ENCODE data around the gene EIPR1. TPM values are rescaled to one million over a fixed set of nuclear protein-coding genes. Genes with fewer than 3 reads are reported as not detected.

The EIPR1 gene
- total and polyA plus RNA-seq, 10 of the 15 experiments (the other 5 are each of a cell fraction or from before 2014, with no cell fraction given): 23.6 to 61.2 (median 42.2) TPM

DNA sequence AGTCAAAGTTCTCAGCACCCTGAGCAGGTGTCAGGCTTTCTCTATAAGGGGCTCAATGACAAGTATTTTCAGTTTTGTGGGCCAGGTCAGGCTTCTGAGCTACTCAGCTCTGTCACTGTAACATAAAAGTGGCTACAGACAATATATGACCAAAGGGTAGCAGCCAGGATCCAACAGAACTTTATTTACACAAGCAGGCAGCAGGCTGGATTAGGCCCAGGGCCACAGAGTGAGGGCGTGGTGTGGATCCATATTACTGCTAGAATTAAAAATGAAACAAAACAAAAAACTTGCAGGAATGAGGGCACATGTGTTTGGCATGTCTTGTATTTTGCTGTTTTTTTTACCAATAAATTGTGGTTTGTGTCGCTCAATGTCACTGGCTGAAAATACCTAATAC is 143.7 kb downstream of the EIPR1 start:
- Histone ChIP-seq H3K4me2 (ENCODE audit: control insufficient read depth, insufficient read depth) (no peak overlapping the region), H3K79me2 (ENCODE audit: control insufficient read depth, insufficient read depth, low read length) (no peaks in the 10 kb centered on the region; the same call in 1 of the 2 replicates), H3K36me3 (ENCODE audit: control insufficient read depth in 2 of 2, insufficient read depth in 2 of 2, low read length in 1 of 2) (peaks cover 0 to 3% of the 10 kb centered on the region in 2 experiments; a peak in 2 of 4 replicates), H3K9ac (ENCODE audit: control insufficient read depth, insufficient read depth, low read length) (no peak overlapping the region), H3K9me3 (replicated peaks; ENCODE audit: control insufficient read depth, insufficient read depth, low read length) (no peaks in the 10 kb centered on the region; the same call in 2 of the 3 replicates), H2AFZ (ENCODE audit: control insufficient read depth, low read depth, low read length) (no peak overlapping the region), H3K27me3 (replicated peaks in 1 of 2; ENCODE audit: control insufficient read depth in 2 of 2, insufficient read depth in 2 of 2, low read length in 1 of 2) (no peaks in the 10 kb centered on the region), H3K4me3 (no peak overlapping the region), H3K4me1 (ENCODE audit: control insufficient read depth, insufficient read depth, low read length) (peaks cover 12% of the 10 kb centered on the region), H4K20me1 (ENCODE audit: control insufficient read depth, insufficient read depth) (no peaks in the 10 kb centered on the region), H3K27ac (ENCODE audit: control insufficient read depth, insufficient read depth) (no peak overlapping the region)
- intact Hi-C loops (cut with micrococcal nuclease; ENCODE audit: unreplicated experiment) (no loop called here), in situ Hi-C loops (cut with MboI) (no loop called here)
- ChIA-PET SMC1A (ENCODE audit: uncharacterized antibody, unreplicated experiment) (interaction anchor here (5.7 kb wide), 1 partner anchor 10 kb away, joined by 25 read pairs; no protein-coding TSS in a partner anchor), POLR2A (interaction anchor here (0.5 kb wide), 1 partner anchor 9 kb away, joined by 3 read pairs; no protein-coding TSS in a partner anchor), RAD21 (ENCODE audit: unreplicated experiment) (no interaction called here), CTCF (no interaction called here)
- DNase-seq (ENCODE audit: low read depth, low spot score) (no peak), ATAC-seq (no peak), FAIRE-seq (no peak)
- 75% methylated on average over 2 of the region's 2 CpGs for whole genome bisulfite sequencing (ENCODE audit: insufficient coverage, insufficient replicate concordance, low lambda C conversion rate, missing lambda C conversion rate)
- BruUV-seq (replicated peaks): no TSS peak
- TF ChIP-seq TAF1 (IDR thresholded peaks at IDR 0.05; ENCODE audit: borderline replicate concordance, low read depth, low read length) (no peak), PML (IDR thresholded peaks at IDR 0.05; ENCODE audit: low read length) (no peak), EP300 (IDR thresholded peaks at IDR 0.05; ENCODE audit: borderline replicate concordance in 1 of 2, control insufficient read depth in 1 of 2, low read depth in 2 of 2, low read length in 2 of 2) (no peak), MEF2A (IDR thresholded peaks at IDR 0.05; ENCODE audit: insufficient read depth, low read depth, low read length) (no peak), NFIC (IDR thresholded peaks at IDR 0.05; ENCODE audit: low read depth, low read length) (no peak), YY1 (IDR thresholded peaks at IDR 0.05; ENCODE audit: low read depth, low read length) (no peak), ESRRA (IDR thresholded peaks at IDR 0.05; ENCODE audit: low read length) (no peak), BHLHE40 (IDR thresholded peaks at IDR 0.05; ENCODE audit: borderline replicate concordance in 1 of 2, low read depth in 2 of 2, low read length in 1 of 2) (no peak), TBL1XR1 (IDR thresholded peaks at IDR 0.05; ENCODE audit: low read depth, low read length) (no peak)
- TF ChIP-seq, protein P1, sequence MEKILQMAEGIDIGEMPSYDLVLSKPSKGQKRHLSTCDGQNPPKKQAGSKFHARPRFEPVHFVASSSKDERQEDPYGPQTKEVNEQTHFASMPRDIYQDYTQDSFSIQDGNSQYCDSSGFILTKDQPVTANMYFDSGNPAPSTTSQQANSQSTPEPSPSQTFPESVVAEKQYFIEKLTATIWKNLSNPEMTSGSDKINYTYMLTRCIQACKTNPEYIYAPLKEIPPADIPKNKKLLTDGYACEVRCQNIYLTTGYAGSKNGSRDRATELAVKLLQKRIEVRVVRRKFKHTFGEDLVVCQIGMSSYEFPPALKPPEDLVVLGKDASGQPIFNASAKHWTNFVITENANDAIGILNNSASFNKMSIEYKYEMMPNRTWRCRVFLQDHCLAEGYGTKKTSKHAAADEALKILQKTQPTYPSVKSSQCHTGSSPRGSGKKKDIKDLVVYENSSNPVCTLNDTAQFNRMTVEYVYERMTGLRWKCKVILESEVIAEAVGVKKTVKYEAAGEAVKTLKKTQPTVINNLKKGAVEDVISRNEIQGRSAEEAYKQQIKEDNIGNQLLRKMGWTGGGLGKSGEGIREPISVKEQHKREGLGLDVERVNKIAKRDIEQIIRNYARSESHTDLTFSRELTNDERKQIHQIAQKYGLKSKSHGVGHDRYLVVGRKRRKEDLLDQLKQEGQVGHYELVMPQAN (conservative IDR thresholded peaks at IDR 0.05): no peak
- TF ChIP-seq, protein P2, sequence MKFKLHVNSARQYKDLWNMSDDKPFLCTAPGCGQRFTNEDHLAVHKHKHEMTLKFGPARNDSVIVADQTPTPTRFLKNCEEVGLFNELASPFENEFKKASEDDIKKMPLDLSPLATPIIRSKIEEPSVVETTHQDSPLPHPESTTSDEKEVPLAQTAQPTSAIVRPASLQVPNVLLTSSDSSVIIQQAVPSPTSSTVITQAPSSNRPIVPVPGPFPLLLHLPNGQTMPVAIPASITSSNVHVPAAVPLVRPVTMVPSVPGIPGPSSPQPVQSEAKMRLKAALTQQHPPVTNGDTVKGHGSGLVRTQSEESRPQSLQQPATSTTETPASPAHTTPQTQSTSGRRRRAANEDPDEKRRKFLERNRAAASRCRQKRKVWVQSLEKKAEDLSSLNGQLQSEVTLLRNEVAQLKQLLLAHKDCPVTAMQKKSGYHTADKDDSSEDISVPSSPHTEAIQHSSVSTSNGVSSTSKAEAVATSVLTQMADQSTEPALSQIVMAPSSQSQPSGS (IDR thresholded peaks at IDR 0.05; ENCODE audit: low read length): no peak
- TF ChIP-seq, protein P3, sequence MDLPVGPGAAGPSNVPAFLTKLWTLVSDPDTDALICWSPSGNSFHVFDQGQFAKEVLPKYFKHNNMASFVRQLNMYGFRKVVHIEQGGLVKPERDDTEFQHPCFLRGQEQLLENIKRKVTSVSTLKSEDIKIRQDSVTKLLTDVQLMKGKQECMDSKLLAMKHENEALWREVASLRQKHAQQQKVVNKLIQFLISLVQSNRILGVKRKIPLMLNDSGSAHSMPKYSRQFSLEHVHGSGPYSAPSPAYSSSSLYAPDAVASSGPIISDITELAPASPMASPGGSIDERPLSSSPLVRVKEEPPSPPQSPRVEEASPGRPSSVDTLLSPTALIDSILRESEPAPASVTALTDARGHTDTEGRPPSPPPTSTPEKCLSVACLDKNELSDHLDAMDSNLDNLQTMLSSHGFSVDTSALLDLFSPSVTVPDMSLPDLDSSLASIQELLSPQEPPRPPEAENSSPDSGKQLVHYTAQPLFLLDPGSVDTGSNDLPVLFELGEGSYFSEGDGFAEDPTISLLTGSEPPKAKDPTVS (IDR thresholded peaks at IDR 0.05; ENCODE audit: low read depth, low read length): no peak
- TF ChIP-seq, protein P4, sequence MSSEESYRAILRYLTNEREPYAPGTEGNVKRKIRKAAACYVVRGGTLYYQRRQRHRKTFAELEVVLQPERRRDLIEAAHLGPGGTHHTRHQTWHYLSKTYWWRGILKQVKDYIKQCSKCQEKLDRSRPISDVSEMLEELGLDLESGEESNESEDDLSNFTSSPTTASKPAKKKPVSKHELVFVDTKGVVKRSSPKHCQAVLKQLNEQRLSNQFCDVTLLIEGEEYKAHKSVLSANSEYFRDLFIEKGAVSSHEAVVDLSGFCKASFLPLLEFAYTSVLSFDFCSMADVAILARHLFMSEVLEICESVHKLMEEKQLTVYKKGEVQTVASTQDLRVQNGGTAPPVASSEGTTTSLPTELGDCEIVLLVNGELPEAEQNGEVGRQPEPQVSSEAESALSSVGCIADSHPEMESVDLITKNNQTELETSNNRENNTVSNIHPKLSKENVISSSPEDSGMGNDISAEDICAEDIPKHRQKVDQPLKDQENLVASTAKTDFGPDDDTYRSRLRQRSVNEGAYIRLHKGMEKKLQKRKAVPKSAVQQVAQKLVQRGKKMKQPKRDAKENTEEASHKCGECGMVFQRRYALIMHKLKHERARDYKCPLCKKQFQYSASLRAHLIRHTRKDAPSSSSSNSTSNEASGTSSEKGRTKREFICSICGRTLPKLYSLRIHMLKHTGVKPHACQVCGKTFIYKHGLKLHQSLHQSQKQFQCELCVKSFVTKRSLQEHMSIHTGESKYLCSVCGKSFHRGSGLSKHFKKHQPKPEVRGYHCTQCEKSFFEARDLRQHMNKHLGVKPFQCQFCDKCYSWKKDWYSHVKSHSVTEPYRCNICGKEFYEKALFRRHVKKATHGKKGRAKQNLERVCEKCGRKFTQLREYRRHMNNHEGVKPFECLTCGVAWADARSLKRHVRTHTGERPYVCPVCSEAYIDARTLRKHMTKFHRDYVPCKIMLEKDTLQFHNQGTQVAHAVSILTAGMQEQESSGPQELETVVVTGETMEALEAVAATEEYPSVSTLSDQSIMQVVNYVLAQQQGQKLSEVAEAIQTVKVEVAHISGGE (CRISPR knock-in tag; IDR thresholded peaks at IDR 0.05): no peak
- TF ChIP-seq, protein P5, sequence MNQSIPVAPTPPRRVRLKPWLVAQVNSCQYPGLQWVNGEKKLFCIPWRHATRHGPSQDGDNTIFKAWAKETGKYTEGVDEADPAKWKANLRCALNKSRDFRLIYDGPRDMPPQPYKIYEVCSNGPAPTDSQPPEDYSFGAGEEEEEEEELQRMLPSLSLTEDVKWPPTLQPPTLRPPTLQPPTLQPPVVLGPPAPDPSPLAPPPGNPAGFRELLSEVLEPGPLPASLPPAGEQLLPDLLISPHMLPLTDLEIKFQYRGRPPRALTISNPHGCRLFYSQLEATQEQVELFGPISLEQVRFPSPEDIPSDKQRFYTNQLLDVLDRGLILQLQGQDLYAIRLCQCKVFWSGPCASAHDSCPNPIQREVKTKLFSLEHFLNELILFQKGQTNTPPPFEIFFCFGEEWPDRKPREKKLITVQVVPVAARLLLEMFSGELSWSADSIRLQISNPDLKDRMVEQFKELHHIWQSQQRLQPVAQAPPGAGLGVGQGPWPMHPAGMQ (IDR thresholded peaks at IDR 0.05; ENCODE audit: borderline replicate concordance): no peak
